Measurements from ENCODE around the gene UBE2E2.

UBE2E2 gene

DNA sequence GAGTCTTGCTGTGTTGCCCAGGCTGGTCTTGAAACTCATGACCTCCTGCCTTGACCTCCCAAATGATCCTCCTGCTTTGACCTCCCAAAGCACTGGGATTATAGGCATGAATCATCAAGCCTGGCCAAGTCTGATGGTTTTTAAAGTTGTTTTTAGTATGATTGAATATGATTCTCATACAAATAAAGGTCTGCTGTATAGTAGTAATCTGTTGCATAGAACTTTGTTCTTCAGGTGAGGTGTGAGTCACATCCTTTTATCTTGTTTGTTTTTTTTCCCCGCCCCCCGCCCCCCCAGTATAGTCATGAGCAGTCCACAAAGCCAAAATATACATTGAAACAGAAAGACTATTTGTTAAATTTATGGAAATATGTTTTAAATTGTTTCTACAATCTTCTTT, 39.0 kb downstream of the UBE2E2 start:
- no peak for DNase-seq

DNA sequence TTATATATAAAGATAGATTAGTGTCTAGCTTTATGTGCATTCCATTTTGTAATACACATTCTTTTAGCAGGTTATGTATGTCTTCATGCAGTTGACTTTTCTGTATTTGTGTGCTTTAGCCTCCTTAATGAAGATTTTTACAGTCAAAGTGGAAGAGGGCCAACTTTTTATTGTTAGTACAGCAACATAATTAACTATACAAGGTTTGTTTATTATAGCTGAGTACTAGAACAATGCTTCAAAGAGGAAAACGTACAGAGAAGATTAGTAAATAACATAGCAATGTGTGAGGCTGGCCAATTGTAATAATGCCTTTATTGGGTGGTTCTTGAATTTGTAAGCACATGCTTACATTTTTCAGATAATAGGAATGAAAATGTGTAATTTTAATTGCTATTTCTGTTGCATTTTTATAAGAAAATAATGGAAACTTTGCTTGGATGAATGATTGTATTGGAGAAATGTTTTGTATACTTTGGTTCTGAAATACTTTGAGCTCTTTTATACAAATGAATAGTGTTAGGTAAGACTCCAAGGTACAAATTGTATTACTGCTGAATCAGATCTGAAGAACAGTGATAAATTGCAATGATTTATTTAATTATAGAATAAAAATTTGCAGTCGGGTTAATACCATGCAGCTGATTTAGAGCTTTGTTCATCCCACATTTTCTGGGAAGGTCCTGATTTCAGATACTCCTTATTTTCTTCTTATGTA, 41.4 kb downstream of the UBE2E2 start:
- DNase-seq = no peak

DNA sequence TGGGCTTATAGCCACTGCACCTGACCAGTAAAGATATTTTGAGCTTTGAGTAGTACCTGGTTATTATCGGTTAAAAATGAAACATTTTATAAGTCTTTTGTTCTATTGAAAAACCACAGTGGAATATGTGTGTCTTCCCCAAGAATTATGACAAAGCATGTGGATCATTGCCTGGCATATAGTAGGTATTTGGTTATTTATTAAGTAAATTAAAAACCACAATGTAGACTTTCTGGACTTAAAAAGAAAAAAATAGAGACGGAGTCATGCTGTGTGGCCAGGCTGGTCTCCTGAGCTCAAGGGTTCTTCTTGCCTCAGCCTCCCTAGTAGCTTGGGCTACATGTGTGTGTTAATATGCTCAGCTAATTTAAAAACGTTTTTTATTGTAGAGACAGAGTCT, 43.5 kb downstream of the UBE2E2 start:
- no peak for DNase-seq

DNA sequence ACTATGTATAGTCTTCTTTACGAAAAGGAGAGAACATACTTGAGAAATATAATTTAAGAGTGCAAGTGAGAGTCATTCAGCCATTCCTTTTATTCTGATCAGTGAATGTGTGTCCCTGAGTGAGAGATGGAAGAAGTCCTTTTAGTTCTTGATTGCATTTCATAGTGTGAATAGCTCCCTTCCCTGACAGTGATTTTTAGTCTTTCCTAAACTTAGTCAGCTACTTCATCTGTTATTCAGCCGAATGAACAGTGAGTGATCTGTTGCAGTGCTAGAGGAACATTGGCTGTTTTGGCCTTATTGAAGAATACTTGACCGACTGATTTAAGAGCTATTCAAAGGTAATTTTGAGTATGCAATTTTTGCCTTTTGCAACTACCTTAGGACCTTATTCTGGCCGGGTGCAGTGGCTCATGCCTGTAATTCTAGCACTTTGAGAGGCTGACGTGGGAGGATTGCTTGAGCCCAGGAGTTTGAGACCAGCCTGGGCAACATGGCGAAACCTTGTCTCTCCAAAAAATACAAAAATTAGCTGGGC, 45.5 kb downstream of the UBE2E2 start:
- DNase-seq = no peak

- no peak for DNase-seq
These were observed 46.8 kb downstream of the UBE2E2 start for GRCh38 chr3:23249961-23250360.

DNA sequence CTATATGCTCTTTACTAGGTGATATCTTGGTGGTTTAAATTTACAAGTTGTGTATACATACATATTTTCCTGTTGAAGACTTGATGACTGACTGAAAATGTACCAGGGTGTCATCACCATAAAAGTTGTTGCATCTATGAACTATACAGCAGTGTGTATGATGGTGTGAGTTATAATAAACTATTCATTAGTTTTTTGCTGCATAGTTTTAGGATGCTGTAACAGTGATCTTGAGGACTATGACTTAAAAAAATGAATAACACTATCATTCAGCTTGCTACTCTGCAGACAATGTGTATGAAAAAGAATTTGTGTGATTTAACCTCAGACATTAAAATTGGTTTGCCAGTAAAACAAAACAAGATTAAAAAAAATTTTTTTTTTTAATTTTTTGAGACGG, 49.0 kb downstream of the UBE2E2 start:
- no peak for DNase-seq

- DNase-seq = no peak
These were observed 50.1 kb downstream of the UBE2E2 start for GRCh38 chr3:23253214-23253613.

DNA sequence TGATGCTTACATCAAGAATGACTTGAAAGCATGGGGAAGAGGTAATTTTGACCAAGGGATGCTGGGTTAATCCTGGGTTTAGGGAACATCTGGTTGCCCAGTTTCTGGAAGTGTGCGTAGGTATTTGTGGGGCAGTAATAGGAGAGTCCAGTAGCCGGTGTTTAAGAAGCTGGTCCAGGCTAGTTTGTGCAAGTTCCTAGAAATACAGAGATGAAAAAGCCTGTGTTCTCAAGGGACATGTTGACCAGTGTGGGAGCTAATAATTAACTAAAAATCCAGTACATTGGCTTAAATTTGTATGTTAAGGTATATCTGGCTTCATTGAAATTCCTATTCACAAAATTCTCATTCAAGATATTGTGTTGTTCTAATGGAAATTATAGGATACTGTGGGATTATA, 51.2 kb downstream of the UBE2E2 start:
- no peak for DNase-seq

GRCh38 chr3:23254835-23255234, 51.7 kb downstream of the UBE2E2 start:
- no peak for DNase-seq

GRCh38 chr3:23256741-23257435, 53.8 kb downstream of the UBE2E2 start:
- no peak for DNase-seq

DNA sequence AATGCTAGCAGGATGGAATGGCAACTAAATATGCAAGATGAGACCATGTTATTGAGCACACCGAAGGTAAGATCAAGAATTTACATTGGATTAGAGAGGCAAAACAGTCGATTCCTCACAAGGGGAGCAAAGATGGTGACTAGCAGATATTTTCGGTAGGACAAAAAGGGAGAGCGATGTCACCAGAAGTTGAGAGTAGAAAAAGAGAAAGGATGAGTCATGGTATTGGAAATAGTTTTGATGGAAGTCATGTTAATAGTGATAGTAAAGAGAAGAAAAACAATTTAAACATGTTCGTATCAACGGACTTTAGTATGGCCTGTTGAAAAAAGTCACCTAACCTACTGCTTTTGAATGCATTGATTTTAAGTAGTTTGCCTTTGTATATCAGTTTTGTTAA, 55.0 kb downstream of the UBE2E2 start:
- DNase-seq = no peak

DNA sequence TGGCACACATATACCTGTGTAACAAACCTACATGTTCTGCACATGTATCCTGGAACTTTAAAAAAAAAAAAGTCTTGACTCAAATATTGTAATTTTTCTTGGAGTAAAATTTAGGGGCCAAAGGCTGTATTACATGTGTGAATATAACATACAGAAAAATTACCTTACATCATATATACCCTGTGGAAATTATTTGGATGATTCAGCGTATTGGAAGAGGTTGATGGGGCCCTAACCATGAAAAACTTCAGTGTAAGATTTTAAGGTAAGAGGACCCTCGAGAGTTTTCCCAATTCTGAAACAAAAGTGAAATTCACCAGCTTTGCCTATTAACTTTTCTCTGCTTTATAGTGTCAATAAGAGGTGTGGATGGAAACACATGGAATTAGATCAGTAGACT, 56.4 kb downstream of the UBE2E2 start:
- DNase-seq = no peak

DNA sequence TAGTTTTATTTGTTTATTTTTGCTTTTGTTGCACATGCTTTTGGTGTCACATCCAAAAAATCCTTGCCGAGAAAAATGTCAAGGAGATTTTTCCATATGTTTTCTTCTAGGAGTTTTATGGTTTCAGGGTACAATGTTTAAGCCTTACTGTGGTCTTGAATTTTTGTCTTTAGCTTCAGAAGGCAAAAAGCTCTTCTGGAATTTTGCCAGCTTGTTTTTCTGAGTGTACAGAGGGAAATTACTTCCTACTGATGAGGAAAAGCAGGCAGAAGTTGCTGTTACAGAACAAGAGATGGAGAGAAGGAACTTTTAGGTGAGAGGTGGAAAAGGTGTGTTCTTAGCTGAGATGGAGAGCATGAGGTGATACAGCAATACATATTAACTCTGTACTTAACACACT, 59.6 kb downstream of the UBE2E2 start:
- no peak for DNase-seq

- no peak for DNase-seq
These were observed 60.7 kb downstream of the UBE2E2 start for GRCh38 chr3:23263796-23264195.

DNA sequence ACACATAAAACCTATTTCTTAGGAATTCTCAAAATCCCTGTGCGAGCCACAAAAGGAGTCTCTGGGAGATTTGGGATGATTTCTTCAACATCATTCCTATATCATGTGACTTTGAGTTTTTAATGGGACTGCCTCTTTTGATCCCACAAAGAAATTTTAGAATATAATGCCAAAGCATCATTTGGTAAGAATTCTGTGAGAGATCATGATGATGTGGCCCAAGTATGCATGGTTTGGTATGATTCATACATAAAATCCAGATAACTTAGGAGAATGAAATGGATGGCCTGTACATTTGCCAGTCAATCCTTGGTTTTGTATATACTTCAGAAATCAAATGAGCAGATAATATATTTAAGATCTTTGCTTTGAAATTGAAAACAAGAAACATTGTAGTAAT, 61.3 kb downstream of the UBE2E2 start:
- no peak for DNase-seq

DNA sequence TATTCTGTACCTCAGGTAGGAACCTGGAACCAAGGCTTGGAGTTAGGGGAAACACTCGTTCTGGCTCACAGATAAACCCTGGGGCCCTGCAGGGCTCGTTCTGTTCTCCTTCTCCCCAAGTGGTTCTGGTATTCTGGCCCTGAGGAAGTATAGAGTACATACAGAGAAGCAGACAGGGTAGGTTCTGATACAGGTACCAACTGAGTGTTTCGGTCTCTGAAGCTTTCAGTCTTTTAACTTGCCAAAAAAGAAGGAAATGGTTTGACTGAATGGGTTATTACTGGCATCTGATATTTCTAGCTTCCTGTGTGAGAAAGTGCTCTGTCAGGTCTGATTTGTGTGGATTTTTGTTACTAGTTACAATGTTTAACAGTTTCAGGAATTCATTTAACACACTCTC, 67.3 kb downstream of the UBE2E2 start:
- DNase-seq = no peak

DNA sequence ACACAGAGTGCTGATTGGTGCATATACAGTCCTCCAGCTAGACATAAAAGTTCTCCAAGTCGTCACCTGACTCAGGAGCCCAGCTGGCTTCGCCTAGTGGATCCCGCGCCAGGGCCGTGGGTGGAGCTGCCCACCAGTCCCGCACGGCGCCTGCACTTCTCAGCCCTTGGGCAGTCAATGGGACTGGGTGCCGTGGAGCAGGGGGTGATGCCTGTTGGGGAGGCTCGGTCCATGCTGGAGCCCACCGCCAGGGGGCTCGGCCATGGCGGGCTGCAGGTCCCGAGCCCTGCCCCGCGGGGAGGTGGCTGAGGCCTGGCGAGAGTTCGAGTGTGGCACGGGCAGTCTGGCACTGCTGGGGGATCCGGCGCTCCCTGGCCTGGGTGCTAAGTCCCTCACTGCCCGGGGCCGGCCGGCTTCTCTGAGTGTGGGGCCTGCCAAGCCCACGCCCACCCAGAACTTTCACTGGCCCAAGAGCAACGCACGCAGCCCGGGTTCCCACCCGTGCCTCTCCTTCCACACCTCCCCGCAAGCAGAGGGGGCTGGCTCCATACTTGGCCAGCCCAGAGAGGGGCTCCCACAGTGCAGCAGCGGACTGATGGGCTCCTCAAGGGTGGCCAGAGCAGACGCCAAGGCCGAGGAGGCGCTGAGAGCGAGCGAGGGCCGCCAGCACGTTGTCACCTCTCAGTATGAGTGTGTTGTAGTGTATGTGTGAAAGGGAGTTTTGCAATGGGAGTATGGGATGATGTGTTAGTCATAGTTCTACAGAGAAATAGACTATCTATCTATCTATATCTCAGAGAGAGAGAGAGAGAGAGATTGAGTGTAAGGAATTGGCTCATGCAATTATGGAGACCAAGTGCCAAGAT, 69.0 kb downstream of the UBE2E2 start:
- DNase-seq = no peak

GRCh38 chr3:23272820-23273219, 69.7 kb downstream of the UBE2E2 start:
- DNase-seq = no peak

GRCh38 chr3:23275061-23275460, 71.9 kb downstream of the UBE2E2 start:
- DNase-seq = no peak

DNA sequence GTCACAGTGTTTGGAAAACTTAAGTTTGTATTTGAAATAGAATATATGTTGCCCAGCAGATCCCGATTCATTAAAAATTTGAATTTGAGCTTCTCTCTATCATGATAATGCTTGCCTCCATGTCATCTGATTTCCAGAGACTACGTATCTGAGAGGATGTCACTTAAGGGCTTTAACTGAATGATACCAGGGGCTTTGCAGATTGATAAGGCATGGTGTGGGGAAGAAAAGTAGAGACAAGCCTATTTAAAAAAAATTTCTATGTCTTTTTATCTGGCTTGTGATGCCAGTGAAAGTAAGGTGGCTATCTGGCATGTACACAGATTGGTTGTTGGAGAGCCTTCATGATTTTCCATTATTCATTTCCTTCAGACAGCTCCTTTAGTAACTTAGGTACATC, 72.7 kb downstream of the UBE2E2 start:
- no peak for DNase-seq

DNA sequence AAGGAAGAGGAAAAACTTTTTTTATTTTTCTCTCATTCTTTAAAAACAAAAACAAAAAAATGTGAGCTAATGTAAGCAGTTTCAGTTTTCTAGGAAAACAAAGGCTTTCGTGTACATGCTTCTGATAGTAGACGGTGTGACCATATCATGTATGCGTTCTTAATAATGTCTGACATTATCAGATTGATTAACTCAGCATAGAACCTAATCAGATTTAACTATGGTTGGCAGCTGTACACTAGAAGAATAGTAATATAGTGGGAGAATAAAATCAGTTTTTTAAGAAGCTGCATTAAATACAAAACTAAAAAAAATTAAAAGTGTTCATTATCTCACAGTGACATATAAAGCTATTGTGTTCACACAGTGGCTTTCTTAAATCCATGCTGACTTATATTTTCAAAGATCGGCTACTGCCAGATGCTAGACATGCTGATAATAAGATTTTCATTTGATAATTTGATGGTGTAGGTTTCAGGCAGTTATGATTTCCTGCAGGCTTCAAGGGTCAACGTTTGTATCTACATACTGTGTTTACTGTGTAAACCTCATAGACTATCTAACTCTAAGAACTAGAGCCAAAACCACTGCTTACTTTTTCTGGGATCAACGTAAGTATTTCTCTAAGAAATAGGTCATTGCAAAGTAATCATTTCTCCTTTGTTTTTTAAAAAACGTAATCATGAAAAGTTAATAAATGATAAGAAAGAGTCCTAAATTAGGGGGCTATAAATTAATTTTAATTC, 74.0 kb downstream of the UBE2E2 start:
- DNase-seq = no peak

DNA sequence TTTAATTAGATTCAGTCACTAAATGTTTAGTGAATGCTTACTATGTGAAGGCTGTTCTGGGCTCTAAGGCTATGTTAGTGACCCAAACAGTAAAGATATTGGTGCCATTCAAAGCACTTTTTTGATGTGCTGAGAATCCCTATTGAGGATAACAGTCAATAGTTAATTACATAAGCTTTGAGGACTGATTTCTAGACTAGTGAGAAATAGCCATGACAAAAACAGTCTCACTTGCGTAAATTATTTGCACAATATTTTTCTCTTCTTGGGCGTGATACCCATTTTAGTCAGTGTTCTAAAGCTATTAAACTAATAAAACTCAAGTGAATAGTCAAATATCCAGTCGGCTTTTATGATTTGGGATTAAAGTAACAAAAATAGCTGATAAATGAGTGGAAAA, 74.6 kb downstream of the UBE2E2 start:
- no peak for DNase-seq

DNA sequence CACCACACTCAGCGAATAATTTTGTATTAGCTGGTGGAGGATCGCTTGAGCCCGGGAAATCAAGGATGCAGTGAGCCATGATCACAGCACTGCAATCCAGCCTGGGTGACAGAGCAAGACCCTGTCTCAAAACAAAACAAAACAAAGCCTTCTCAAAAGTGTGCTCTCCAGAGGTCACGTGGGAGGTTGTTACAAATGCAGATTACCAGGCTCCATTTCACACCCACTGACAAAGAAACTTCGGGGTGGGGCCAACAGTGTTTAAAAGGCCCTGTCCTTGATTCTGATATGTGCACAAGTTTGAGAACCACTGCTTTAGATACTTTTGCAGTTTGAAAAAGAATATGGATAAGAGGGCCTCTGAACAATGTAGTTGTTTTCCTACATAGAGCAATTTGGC, 80.5 kb downstream of the UBE2E2 start:
- no peak for DNase-seq

Measured in retina (tissue), 1 donor.